ENCODE results near the gene CRADD. TPM values are rescaled to one million over a fixed set of nuclear protein-coding genes. Genes with fewer than 3 reads are reported as not detected.
"Not testable (repeated sequence)": the region's sequence is repeated elsewhere in the genome, so short reads cannot be mapped to it uniquely, and the experiment has no call there.

CRADD gene
- total RNA-seq, 1 donor from 2014 or later: 39.5 TPM

GRCh38 chr12:93738199-93739058 is 61.3 kb downstream of the CRADD start:
- no peak for DNase-seq

- peak; percentile 14 for DNase-seq
Observed at GRCh38 chr12:93740751-93741150, 63.6 kb downstream of the CRADD start.

DNA sequence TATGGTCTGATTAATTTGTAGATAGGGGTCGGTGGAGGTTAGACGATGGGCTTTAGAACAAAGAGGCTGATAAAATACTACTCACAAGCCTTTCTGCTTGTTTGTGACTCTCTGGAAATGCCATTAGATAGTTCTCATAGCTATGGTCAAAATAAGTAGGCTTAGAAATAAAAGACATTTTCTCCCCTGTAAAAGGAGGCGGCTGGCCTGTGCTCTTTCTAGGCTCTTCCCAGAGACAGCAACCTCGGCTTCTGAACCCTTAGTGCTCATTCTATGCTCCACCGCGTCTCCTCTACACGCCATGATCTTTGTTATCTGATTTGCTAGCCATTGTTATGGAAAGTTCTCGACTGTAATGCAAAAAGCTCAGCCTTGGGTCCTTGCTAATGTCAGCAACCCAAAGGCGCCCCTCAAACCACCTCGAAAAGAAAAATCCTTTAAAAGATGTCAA is 64.5 kb downstream of the CRADD start:
- DNase-seq: no peak

DNA sequence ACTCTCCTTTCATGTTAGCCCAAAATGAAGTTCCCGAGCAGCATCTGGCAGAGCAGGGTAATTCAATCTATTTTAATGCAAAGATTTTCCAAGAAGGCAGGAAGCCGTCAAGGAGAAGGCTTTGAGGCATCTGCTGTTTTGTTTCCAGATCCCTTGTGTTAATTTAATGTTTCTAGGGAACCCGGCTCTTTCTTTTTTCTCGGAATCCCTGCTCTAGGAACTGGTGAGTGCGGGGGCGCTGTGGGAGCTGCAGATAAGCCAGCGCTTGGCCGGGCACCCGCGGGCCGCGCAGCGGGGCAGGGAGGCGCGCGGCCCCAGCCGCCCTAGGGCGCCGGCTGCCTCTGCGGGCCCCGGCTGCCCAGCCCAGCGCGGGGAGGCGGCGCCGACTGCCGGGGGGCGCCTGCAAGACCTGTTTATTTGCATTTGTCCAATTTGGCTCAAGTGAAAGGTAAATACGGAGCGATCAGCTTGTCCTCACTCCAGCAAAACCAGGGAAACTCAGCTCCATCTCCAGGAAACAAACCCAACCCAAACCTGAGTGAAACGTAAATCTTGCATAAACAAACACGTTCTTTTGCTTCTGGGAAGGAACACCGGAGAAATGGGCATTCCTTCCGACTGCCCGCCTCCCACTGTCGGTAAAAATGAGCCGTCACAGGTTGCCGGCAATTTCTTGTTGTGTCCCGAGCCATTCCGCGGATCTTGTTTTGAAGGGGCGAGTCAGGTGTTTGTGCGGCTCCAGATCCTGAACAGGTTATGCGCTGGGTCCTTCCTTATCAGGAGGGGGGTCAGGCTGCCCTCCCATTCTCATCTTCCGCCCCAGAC is 65.1 kb downstream of the CRADD start:
- peak; percentile 85 for DNase-seq

DNA sequence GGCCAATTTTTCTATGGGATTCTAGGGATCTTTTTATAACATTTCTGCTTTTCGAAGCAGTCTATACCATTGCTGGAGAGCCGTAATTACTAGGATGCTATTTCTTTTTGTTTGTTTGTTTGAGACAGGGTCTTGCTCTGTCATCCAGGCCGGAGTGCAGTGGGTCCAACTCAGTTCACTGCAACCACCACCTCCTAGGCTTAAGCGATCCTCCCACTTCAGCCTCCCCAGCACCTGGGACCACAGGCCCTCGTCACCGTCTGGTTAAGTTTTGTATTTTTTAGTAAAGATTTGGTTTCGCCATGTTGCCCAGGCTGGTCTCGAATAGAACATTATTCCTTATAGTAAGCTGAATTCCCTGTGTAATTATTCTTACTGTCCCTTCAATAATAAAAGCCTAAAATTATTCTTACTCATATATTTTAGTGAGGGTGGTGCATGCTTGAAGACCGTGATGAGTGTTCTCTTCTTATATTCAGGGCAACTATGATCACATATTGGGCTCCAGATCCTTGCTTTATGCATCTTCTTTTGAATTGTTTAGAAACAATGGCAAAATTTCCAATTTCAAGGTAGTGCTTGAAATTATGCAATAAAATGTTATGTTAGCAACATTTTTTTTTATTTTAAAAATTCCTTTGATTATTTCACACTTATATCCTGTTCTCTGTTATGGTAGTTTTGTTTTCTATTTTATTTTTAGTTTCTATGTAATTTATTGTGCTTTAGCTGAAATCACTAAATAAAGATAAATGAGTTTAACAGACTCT is 66.2 kb downstream of the CRADD start:
- no peak for DNase-seq

GRCh38 chr12:93743999-93744689 is 67.0 kb downstream of the CRADD start:
- no peak for DNase-seq

DNA sequence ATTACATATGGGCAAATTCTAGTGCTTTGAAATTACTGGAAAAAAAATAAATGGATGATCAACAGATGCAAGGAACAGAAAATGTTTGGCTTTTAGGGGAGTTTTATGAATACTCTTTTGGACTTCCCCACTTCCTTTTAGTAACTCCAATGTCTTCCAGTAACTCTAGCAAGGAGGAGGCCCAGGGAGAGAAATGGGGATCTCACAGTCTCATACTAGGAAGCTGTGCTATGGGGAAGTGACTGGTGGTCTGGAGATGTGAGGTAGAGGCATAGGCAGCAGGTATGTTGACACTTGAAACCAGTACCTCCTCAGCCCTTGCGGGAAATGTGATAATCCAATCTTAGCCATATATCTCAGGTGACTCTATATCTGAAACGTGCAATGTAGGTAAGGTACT is 68.1 kb downstream of the CRADD start:
- no peak for DNase-seq

DNA sequence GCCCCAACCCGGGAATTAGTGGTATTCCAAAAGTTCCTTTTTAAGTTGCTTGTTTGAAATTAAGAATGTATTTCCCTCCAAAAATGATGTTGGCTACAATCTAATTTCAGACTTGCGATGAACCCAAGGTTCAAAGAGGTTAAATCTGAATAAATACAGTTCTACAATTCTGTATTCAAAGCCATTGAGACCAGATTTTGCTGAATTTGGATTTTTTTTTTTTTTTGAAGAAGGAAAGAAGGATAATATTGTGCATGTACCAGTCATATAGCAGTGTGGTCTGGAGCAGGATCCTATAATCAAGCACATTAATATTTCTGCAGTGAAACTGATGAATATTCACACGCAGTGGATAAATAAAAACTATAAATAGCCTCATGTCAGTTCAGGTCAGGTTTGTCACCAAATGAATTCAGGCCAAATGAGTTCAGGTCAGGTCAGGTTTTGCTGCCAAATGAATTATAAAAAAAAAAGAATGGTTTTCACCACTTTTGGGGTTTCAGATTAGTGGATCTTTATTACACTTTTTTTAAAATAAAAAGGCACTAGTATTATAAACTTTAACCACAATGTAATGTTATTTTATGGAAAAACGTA is 69.5 kb downstream of the CRADD start:
- DNase-seq: no peak

GRCh38 chr12:93748672-93749383 is 71.7 kb downstream of the CRADD start:
- no peak for DNase-seq

GRCh38 chr12:93749515-93749914 is 72.3 kb downstream of the CRADD start:
- DNase-seq: no peak

DNA sequence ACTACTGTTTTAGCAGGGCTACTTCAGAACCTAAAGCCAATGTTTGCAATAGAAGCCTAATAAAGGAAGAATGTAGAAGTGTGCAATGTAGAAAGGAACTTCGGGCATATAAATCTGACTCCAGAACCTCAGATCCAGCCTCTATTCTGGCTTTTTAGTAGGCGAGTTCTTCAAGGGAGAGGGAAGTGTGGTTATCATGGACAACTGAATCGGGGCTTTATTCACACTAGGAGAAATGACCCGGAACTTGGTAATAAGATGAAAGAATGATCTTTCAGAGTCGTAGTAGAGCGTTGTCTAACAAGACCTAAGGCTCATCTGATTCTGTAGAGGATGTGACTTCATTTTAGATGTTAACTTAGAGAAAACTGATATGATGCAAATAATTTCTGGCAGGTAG is 72.9 kb downstream of the CRADD start:
- no peak for DNase-seq

- no peak for DNase-seq
Observed at GRCh38 chr12:93751864-93752610, 74.9 kb downstream of the CRADD start.

GRCh38 chr12:93753285-93753684 is 76.1 kb downstream of the CRADD start:
- DNase-seq: no peak

DNA sequence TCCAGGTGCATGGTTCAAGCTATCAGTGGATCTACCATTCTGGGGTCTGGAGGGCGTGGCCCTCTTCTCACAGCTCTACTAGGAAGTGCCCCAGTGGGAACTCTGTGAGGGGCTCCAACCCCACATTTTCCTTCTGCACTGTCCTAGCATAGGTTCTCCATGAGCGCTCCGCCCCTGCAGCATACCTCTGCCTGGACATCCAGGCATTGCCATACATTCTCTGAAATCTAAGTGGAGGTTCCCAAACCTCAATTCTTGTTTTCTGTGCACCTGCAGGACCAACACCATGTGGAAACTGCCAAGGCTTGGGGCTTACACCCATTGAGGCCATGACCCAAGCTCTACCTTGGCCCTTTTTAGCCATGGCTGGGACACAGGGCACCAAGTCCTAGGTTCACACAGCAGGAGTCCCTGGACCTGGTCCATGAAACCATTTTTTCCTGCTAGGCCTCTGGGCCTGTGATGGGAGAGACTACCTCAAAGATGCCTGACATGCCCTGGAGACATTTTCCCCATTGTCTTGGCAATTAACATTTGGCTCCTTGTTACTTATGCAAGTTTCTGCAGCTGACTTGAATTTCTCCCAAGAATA is 76.8 kb downstream of the CRADD start:
- DNase-seq: no peak

DNA sequence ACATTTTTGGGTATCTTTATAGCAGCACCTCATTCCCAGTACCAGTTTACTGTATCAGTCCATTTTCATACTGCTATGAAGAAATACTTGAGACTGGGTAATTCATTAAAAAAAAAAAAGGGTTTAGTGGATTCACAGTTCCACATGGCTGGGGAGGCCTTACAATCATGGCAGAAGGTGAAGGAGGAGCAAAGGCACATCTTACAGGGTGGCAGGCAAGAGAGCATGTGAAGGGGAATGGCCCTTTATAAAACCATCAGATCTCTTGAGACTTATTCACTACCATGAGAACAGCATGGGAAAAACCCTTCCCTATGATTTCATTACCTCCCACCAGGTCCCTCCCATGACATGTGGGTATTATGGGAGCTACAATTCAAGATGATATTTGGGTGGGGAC is 77.7 kb downstream of the CRADD start:
- not testable (repeated sequence) for DNase-seq

- DNase-seq: no peak
Observed at GRCh38 chr12:93756288-93756687, 79.1 kb downstream of the CRADD start.

- DNase-seq: no peak
Observed at GRCh38 chr12:93757792-93758694, 80.9 kb downstream of the CRADD start.

- no peak for DNase-seq
Observed at GRCh38 chr12:93758801-93759373, 81.7 kb downstream of the CRADD start.

Data from tongue (tissue), 2 donors.